ENCODE results near the gene SIN3B.
A peak's percentile ranks its signal among the peaks of the same experiment; 100 is the strongest.

The SIN3B gene

GRCh38 chr19:16898361-16899015 is 69.3 kb downstream of the SIN3B start:
- Histone ChIP-seq H3K9ac (ENCODE audit: low read length) (no peak overlapping the region), H3K79me1 (ENCODE audit: low read length) (peaks cover 5% of the 10 kb centered on the region), H3K14ac (ENCODE audit: low read length) (no peak overlapping the region), H2AFZ (ENCODE audit: insufficient read depth, low read length, poor library complexity) (no peak overlapping the region), H4K8ac (ENCODE audit: low read depth, low read length) (no peak overlapping the region), H2BK5ac (ENCODE audit: low read depth, low read length, poor library complexity) (no peak overlapping the region), H3K4ac (ENCODE audit: low read depth, low read length) (no peak overlapping the region), H3K4me2 (ENCODE audit: low read length) (no peak overlapping the region), H4K12ac (ENCODE audit: low read depth, low read length) (no peak overlapping the region), H3K79me2 (ENCODE audit: control insufficient read depth, insufficient read depth, low read length, poor library complexity) (no peaks in the 10 kb centered on the region), H3K27ac (ENCODE audit: low read depth, low read length) (no peak overlapping the region), H2AK5ac (ENCODE audit: low read length) (no peak overlapping the region), H3K27me3 (ENCODE audit: insufficient read depth, low read length) (peaks cover 5% of the 10 kb centered on the region), H3K23ac (ENCODE audit: low read length) (no peak overlapping the region), H2BK120ac (ENCODE audit: insufficient read depth, low read length, poor library complexity) (no peak overlapping the region), H3K36me3 (ENCODE audit: control insufficient read depth in 1 of 2, insufficient read depth in 2 of 2, low read length in 2 of 2) (no peaks in the 10 kb centered on the region), H3K4me1 (ENCODE audit: control insufficient read depth in 1 of 2, insufficient read depth in 2 of 2, low read length in 2 of 2) (peaks cover 6 to 12% of the 10 kb centered on the region in 2 experiments), H3K18ac (ENCODE audit: low read length) (no peak overlapping the region), H3K9me3 (ENCODE audit: insufficient read depth, low read depth, low read length) (peaks cover 10% of the 10 kb centered on the region), H2BK12ac (ENCODE audit: low read length) (no peak overlapping the region), H3K4me3 (ENCODE audit: low read depth, low read length) (no peak overlapping the region), H4K91ac (ENCODE audit: low read depth, low read length) (no peak overlapping the region)
- no CpG with 5 or more reads among the region's 12 CpGs for WGBS (ENCODE audit: extremely low coverage, insufficient coverage, insufficient read length)
- no peak for DNase-seq

GRCh38 chr19:16899566-16900075 is 70.4 kb downstream of the SIN3B start:
- Histone ChIP-seq H3K79me1 (ENCODE audit: low read length) (peaks cover 5% of the 10 kb centered on the region), H3K4ac (ENCODE audit: low read depth, low read length) (no peak overlapping the region), H2BK120ac (ENCODE audit: insufficient read depth, low read length, poor library complexity) (no peak overlapping the region), H4K91ac (ENCODE audit: low read depth, low read length) (no peak overlapping the region), H3K36me3 (ENCODE audit: control insufficient read depth in 1 of 2, insufficient read depth in 2 of 2, low read length in 2 of 2) (no peaks in the 10 kb centered on the region), H3K79me2 (ENCODE audit: control insufficient read depth, insufficient read depth, low read length, poor library complexity) (no peaks in the 10 kb centered on the region), H4K8ac (ENCODE audit: low read depth, low read length) (no peak overlapping the region), H2BK5ac (ENCODE audit: low read depth, low read length, poor library complexity) (no peak overlapping the region), H3K9ac (ENCODE audit: low read length) (no peak overlapping the region), H3K27ac (ENCODE audit: low read depth, low read length) (no peak overlapping the region), H3K9me3 (ENCODE audit: insufficient read depth, low read depth, low read length) (peaks cover 13% of the 10 kb centered on the region), H3K23ac (ENCODE audit: low read length) (no peak overlapping the region), H2AFZ (ENCODE audit: insufficient read depth, low read length, poor library complexity) (no peak overlapping the region), H3K27me3 (ENCODE audit: insufficient read depth, low read length) (peaks cover 5% of the 10 kb centered on the region), H4K12ac (ENCODE audit: low read depth, low read length) (no peak overlapping the region), H2AK5ac (ENCODE audit: low read length) (no peak overlapping the region), H3K4me1 (ENCODE audit: control insufficient read depth in 1 of 2, insufficient read depth in 2 of 2, low read length in 2 of 2) (peaks cover 6 to 12% of the 10 kb centered on the region in 2 experiments), H3K4me3 (ENCODE audit: low read depth, low read length) (peak overlapping the region; percentile 10), H3K14ac (ENCODE audit: low read length) (no peak overlapping the region), H2BK12ac (ENCODE audit: low read length) (no peak overlapping the region), H3K18ac (ENCODE audit: low read length) (no peak overlapping the region), H3K4me2 (ENCODE audit: low read length) (no peak overlapping the region)
- WGBS (ENCODE audit: extremely low coverage, insufficient coverage, insufficient read length) = no CpG with 5 or more reads among the region's 7 CpGs
- DNase-seq = peak in 1 of 2 donors; percentile 63

GRCh38 chr19:16901491-16902175 is 72.4 kb downstream of the SIN3B start:
- Histone ChIP-seq H3K4me3 (ENCODE audit: low read depth, low read length) (no peak overlapping the region), H3K23ac (ENCODE audit: low read length) (no peak overlapping the region), H3K27me3 (ENCODE audit: insufficient read depth, low read length) (peaks cover under 1% of the 10 kb centered on the region), H3K4me2 (ENCODE audit: low read length) (no peak overlapping the region), H3K79me1 (ENCODE audit: low read length) (peaks cover 3% of the 10 kb centered on the region), H3K79me2 (ENCODE audit: control insufficient read depth, insufficient read depth, low read length, poor library complexity) (no peaks in the 10 kb centered on the region), H3K36me3 (ENCODE audit: control insufficient read depth in 1 of 2, insufficient read depth in 2 of 2, low read length in 2 of 2) (no peaks in the 10 kb centered on the region), H3K4ac (ENCODE audit: low read depth, low read length) (no peak overlapping the region), H3K4me1 (ENCODE audit: control insufficient read depth in 1 of 2, insufficient read depth in 2 of 2, low read length in 2 of 2) (peaks cover under 1 to 5% of the 10 kb centered on the region in 2 experiments), H4K8ac (ENCODE audit: low read depth, low read length) (no peak overlapping the region), H2AFZ (ENCODE audit: insufficient read depth, low read length, poor library complexity) (no peak overlapping the region), H3K9ac (ENCODE audit: low read length) (no peak overlapping the region), H3K27ac (ENCODE audit: low read depth, low read length) (no peak overlapping the region), H3K14ac (ENCODE audit: low read length) (no peak overlapping the region), H3K18ac (ENCODE audit: low read length) (no peak overlapping the region), H2BK12ac (ENCODE audit: low read length) (no peak overlapping the region), H2BK120ac (ENCODE audit: insufficient read depth, low read length, poor library complexity) (no peak overlapping the region), H2BK5ac (ENCODE audit: low read depth, low read length, poor library complexity) (no peak overlapping the region), H4K91ac (ENCODE audit: low read depth, low read length) (no peak overlapping the region), H4K12ac (ENCODE audit: low read depth, low read length) (no peak overlapping the region), H3K9me3 (ENCODE audit: insufficient read depth, low read depth, low read length) (peaks cover 13% of the 10 kb centered on the region), H2AK5ac (ENCODE audit: low read length) (no peak overlapping the region)
- DNase-seq = no peak
- WGBS (ENCODE audit: extremely low coverage, insufficient coverage, insufficient read length) = no CpG with 5 or more reads among the region's 19 CpGs

- no peaks in the 10 kb centered on the region for H3K79me2 ChIP-seq (ENCODE audit: control insufficient read depth, insufficient read depth, low read length, poor library complexity)
- no peak overlapping the region for H3K23ac ChIP-seq (ENCODE audit: low read length)
- peaks cover 0 to 3% of the 10 kb centered on the region in 2 experiments for H3K4me1 ChIP-seq (ENCODE audit: control insufficient read depth in 1 of 2, insufficient read depth in 2 of 2, low read length in 2 of 2)
- no peak overlapping the region for H4K91ac ChIP-seq (ENCODE audit: low read depth, low read length)
- no peak overlapping the region for H4K8ac ChIP-seq (ENCODE audit: low read depth, low read length)
- no peaks in the 10 kb centered on the region for H3K36me3 ChIP-seq (ENCODE audit: control insufficient read depth in 1 of 2, insufficient read depth in 2 of 2, low read length in 2 of 2)
- no CpG with 5 or more reads among the region's 12 CpGs for WGBS (ENCODE audit: extremely low coverage, insufficient coverage, insufficient read length)
- H3K27ac ChIP-seq (ENCODE audit: low read depth, low read length) = no peak overlapping the region
- H2AFZ ChIP-seq (ENCODE audit: insufficient read depth, low read length, poor library complexity) = no peak overlapping the region
- H3K4me2 ChIP-seq (ENCODE audit: low read length) = no peak overlapping the region
- no peak overlapping the region for H3K14ac ChIP-seq (ENCODE audit: low read length)
- H3K27me3 ChIP-seq (ENCODE audit: insufficient read depth, low read length) = no peaks in the 10 kb centered on the region
- H2AK5ac ChIP-seq (ENCODE audit: low read length) = no peak overlapping the region
- H3K4ac ChIP-seq (ENCODE audit: low read depth, low read length) = no peak overlapping the region
- H3K18ac ChIP-seq (ENCODE audit: low read length) = no peak overlapping the region
- H2BK5ac ChIP-seq (ENCODE audit: low read depth, low read length, poor library complexity) = no peak overlapping the region
- H3K9me3 ChIP-seq (ENCODE audit: insufficient read depth, low read depth, low read length) = peaks cover 9% of the 10 kb centered on the region
- peak overlapping the region; percentile 36 for H3K4me3 ChIP-seq (ENCODE audit: low read depth, low read length)
- H4K12ac ChIP-seq (ENCODE audit: low read depth, low read length) = no peak overlapping the region
- H2BK120ac ChIP-seq (ENCODE audit: insufficient read depth, low read length, poor library complexity) = no peak overlapping the region
- DNase-seq = no peak
- peaks cover under 1% of the 10 kb centered on the region for H3K79me1 ChIP-seq (ENCODE audit: low read length)
- no peak overlapping the region for H2BK12ac ChIP-seq (ENCODE audit: low read length)
- H3K9ac ChIP-seq (ENCODE audit: low read length) = no peak overlapping the region
Observed at GRCh38 chr19:16902545-16902944, 73.3 kb downstream of the SIN3B start.

Data from trophoblast cell (in vitro differentiated cells and primary cell).